HCT116 (cell line): Measurements from ENCODE around the gene RAB40C.

Experiments
- EZH2phosphoT487 ChIP-seq: fragments of 200-600 bp; IDR thresholded peaks from 2 replicates; pipeline ENCODE4 v1.6.1; 2018; ENCODE audit warnings: antibody characterized with exemption, borderline replicate concordance
- POLR2A ChIP-seq: IDR thresholded peaks from 2 replicates; pipeline ENCODE4 v1.7.0; 2011; ENCODE audit warnings: borderline replicate concordance; ENCODE audit not compliant: insufficient read depth, insufficient read length; ENCODE audit errors: extremely low read depth
- TCF7L2 ChIP-seq: IDR thresholded peaks from 2 replicates; pipeline ENCODE4 v1.7.0; 2011; ENCODE audit warnings: borderline replicate concordance, inconsistent platforms; ENCODE audit not compliant: insufficient read depth, insufficient read length; ENCODE audit errors: extremely low read depth
- TF ChIP-seq, protein P1 (sequence below), 3 experiments: fragments of 200-600 bp in 1 of 3; sonication (generic) in 1 of 3; IDR thresholded peaks in 2 of 3; conservative IDR thresholded peaks in 1 of 3; 2 replicates each; pipeline ENCODE4 v1.5.1; 2012 to 2017; ENCODE audit warnings: low read depth in 2 of 3, low read length in 2 of 3, antibody characterized with exemption in 1 of 3, borderline replicate concordance in 1 of 3, control low read depth in 1 of 3, mild to moderate bottlenecking in 1 of 3, mixed read lengths in 1 of 3, mixed run types in 1 of 3, moderate library complexity in 1 of 3; ENCODE audit not compliant: insufficient read depth in 1 of 3
- TF ChIP-seq, protein P2 (sequence below): IDR thresholded peaks from 2 replicates; pipeline ENCODE4 v1.6.1; 2012; ENCODE audit warnings: low read depth

DNA sequence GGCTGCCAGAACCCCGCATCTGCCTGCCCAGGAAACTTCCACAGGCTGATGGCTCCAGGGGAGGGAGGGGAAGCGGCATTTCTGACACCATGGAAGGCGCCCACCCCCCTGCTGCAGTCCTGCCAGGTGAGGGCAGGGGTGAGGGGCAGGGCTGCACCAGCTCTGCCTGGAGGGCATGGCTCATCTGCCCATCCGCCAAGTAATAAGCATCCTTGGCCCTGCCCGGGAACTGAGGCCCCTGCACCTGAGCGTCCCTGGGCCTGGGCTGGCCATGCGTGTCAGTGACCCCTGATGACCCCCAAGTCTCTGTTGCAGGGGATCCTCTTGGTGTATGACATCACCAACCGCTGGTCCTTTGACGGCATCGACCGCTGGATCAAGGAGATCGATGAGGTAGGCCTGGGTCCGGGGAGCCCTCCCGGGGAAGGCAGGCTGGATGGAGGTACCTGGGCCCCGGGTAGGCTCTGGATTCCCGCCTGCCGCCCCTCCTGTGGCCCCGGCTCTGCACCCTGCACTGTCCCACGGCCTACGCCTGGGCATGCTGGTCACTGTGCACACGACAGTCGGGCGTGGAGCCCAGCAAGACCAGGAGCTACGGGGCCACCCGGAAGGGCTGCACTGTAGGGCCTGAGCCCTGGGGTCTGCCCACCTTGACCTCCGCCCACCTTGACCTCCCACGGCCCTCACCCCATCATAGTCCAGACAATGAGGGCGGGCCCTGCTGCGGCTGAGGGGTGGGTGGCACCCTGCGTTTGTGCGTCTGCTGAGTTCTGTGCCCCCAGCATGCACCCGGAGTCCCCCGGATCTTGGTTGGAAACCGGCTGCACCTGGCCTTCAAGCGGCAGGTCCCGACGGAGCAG is 35.5 kb downstream of the RAB40C start:
- TF ChIP-seq, protein P1, sequence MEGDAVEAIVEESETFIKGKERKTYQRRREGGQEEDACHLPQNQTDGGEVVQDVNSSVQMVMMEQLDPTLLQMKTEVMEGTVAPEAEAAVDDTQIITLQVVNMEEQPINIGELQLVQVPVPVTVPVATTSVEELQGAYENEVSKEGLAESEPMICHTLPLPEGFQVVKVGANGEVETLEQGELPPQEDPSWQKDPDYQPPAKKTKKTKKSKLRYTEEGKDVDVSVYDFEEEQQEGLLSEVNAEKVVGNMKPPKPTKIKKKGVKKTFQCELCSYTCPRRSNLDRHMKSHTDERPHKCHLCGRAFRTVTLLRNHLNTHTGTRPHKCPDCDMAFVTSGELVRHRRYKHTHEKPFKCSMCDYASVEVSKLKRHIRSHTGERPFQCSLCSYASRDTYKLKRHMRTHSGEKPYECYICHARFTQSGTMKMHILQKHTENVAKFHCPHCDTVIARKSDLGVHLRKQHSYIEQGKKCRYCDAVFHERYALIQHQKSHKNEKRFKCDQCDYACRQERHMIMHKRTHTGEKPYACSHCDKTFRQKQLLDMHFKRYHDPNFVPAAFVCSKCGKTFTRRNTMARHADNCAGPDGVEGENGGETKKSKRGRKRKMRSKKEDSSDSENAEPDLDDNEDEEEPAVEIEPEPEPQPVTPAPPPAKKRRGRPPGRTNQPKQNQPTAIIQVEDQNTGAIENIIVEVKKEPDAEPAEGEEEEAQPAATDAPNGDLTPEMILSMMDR (IDR thresholded peaks at IDR 0.05 in 2 of 3, conservative IDR thresholded peaks at IDR 0.05 in 1 of 3; ENCODE audit: borderline replicate concordance in 1 of 3, insufficient read depth in 1 of 3, low read depth in 2 of 3, low read length in 2 of 3): no peak
- TF ChIP-seq EZH2phosphoT487 (no peak), POLR2A (no peak), TCF7L2 (no peak)
- TF ChIP-seq, protein P2, sequence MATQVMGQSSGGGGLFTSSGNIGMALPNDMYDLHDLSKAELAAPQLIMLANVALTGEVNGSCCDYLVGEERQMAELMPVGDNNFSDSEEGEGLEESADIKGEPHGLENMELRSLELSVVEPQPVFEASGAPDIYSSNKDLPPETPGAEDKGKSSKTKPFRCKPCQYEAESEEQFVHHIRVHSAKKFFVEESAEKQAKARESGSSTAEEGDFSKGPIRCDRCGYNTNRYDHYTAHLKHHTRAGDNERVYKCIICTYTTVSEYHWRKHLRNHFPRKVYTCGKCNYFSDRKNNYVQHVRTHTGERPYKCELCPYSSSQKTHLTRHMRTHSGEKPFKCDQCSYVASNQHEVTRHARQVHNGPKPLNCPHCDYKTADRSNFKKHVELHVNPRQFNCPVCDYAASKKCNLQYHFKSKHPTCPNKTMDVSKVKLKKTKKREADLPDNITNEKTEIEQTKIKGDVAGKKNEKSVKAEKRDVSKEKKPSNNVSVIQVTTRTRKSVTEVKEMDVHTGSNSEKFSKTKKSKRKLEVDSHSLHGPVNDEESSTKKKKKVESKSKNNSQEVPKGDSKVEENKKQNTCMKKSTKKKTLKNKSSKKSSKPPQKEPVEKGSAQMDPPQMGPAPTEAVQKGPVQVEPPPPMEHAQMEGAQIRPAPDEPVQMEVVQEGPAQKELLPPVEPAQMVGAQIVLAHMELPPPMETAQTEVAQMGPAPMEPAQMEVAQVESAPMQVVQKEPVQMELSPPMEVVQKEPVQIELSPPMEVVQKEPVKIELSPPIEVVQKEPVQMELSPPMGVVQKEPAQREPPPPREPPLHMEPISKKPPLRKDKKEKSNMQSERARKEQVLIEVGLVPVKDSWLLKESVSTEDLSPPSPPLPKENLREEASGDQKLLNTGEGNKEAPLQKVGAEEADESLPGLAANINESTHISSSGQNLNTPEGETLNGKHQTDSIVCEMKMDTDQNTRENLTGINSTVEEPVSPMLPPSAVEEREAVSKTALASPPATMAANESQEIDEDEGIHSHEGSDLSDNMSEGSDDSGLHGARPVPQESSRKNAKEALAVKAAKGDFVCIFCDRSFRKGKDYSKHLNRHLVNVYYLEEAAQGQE: no peak
